Measurements from ENCODE around the gene USP11.

DNA sequence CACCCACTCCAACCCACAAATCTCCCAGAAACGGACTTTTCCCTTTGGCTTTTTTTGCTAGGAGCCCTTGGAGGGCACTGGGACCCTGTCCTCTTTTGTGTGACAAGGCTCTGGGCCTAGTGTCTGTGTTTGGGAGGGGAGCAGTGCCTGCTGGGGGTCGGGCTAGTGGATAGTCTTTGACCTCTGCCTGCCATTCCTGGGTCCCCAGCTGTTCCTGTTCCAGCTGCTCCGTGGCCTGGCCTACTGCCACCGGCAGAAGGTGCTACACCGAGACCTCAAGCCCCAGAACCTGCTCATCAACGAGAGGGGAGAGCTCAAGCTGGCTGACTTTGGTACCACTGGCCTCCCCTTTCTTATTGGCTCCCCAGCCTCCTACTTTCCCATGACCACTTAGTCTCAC lies 6.7 kb upstream of the USP11 start:
- no peak for TF ChIP-seq GATA2 (IDR thresholded peaks at IDR 0.05; ENCODE audit: low read depth, low read length)
- TF ChIP-seq GATA3 (IDR thresholded peaks at IDR 0.05; ENCODE audit: low read depth, low read length) = no peak
